Vagina (tissue), 2 donors: Measurements from ENCODE around the gene RAB19.

Source experiments
- POLR2A ChIP-seq, 2 donors: fragments of 450-650 bp; IDR thresholded peaks; one replicate each; pipeline ENCODE4 v1.6.1; 2017; ENCODE audit warnings: antibody characterized with exemption in 2 of 2, mild to moderate bottlenecking in 2 of 2, moderate library complexity in 2 of 2
- POLR2AphosphoS5 ChIP-seq, 2 donors: sonication (generic); formaldehyde crosslinking; IDR thresholded peaks; one replicate each; pipeline ENCODE4 v1.9.0; 2017; ENCODE audit warnings: antibody characterized with exemption in 2 of 2, mild to moderate bottlenecking in 2 of 2, low read depth in 1 of 2; ENCODE audit not compliant: insufficient read depth in 1 of 2
- TF ChIP-seq, protein P1 (sequence below), 3 experiments: fragments of 450-650 bp in 2 of 3; fragments of 200-600 bp in 1 of 3; sonication (generic) in 1 of 3; IDR thresholded peaks; one replicate each; pipeline ENCODE4 v1.5.1; 2017 to 2019; ENCODE audit warnings: antibody characterized with exemption in 3 of 3, mild to moderate bottlenecking in 2 of 3, moderate library complexity in 2 of 3

DNA sequence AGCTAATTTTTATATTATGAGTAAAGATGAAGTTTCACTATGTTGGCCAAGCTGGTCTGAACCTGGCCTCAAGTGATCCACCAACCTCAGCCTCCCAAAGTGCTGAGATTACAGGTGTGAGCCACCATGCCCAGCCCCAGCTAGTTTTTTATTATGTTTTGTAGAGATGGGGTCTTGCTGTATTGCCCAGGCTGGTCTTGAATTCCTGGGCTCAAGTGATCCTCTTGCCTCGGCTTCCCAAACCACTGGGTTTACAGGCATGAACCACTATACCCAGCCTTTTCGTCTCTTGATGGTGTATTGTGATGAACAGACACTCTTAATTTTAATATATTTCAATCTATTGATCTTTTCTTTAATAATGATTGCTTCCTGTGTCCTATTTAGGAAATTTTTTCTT lies 17.7 kb downstream of the RAB19 start:
- TF ChIP-seq, protein P1, sequence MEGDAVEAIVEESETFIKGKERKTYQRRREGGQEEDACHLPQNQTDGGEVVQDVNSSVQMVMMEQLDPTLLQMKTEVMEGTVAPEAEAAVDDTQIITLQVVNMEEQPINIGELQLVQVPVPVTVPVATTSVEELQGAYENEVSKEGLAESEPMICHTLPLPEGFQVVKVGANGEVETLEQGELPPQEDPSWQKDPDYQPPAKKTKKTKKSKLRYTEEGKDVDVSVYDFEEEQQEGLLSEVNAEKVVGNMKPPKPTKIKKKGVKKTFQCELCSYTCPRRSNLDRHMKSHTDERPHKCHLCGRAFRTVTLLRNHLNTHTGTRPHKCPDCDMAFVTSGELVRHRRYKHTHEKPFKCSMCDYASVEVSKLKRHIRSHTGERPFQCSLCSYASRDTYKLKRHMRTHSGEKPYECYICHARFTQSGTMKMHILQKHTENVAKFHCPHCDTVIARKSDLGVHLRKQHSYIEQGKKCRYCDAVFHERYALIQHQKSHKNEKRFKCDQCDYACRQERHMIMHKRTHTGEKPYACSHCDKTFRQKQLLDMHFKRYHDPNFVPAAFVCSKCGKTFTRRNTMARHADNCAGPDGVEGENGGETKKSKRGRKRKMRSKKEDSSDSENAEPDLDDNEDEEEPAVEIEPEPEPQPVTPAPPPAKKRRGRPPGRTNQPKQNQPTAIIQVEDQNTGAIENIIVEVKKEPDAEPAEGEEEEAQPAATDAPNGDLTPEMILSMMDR (IDR thresholded peaks at IDR 0.05) = no peak
- no peak for TF ChIP-seq POLR2A (IDR thresholded peaks at IDR 0.05)
- TF ChIP-seq POLR2AphosphoS5 (IDR thresholded peaks at IDR 0.05; ENCODE audit: insufficient read depth in 1 of 2, low read depth in 1 of 2) = no peak
